ENCODE measurements around the gene MBOAT1.
"Not testable (repeated sequence)": the region's sequence is repeated elsewhere in the genome, so short reads cannot be mapped to it uniquely, and the experiment has no call there.

MBOAT1 gene

GRCh38 chr6:20160541-20161283 is 51.6 kb downstream of the MBOAT1 start:
- H3K9me3 ChIP-seq (ENCODE audit: control insufficient read depth, insufficient read depth, low read length): no peaks in the 10 kb centered on the region
- no peaks in the 10 kb centered on the region for H3K27me3 ChIP-seq (ENCODE audit: control insufficient read depth, insufficient read depth, low read length)
- H3K4me1 ChIP-seq (ENCODE audit: control insufficient read depth, insufficient read depth, low read length): peaks cover 9% of the 10 kb centered on the region
- H3K4me3 ChIP-seq (ENCODE audit: low read depth, low read length): no peak overlapping the region
- H3K9ac ChIP-seq (ENCODE audit: low read depth, low read length): no peak overlapping the region
- no peaks in the 10 kb centered on the region for H3K36me3 ChIP-seq (ENCODE audit: control insufficient read depth, insufficient read depth, low read length)

DNA sequence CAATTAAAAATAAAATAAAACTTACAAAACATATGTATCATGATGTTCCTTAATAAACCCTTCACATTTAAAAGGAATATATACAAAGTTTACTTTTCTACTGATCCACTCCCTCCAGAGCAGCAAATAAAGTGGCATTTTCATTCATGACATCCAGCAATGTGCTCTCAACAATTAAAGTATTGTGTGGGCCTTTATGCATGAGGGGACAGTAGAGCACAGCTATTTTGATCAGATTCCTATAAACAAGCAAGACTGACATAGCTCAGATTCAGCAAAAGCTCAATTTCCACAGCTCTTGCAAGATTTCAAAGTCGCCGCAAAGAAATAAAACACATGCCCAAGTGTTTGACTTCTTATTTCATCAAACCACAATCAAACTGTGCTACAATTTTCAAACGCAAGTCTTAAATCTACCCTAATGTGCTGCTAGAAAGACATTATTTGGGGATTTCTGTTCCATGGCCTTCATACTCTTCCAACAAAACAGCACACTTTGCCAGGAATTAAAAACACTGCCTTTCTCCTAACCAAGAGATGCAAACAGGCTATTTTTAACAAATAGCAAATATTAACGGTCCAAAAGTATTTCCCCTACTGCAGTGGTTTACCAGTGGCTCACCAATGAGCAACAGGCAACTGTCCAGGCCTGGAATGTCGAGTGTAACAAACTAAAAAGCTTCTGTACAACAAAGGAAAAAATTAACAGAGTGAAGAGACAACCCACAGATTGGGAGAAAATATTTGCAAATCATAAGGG is 52.3 kb downstream of the MBOAT1 start:
- H3K4me1 ChIP-seq (ENCODE audit: control insufficient read depth, insufficient read depth, low read length): peaks cover 9% of the 10 kb centered on the region
- H3K9ac ChIP-seq (ENCODE audit: low read depth, low read length): no peak overlapping the region
- no peaks in the 10 kb centered on the region for H3K9me3 ChIP-seq (ENCODE audit: control insufficient read depth, insufficient read depth, low read length)

DNA sequence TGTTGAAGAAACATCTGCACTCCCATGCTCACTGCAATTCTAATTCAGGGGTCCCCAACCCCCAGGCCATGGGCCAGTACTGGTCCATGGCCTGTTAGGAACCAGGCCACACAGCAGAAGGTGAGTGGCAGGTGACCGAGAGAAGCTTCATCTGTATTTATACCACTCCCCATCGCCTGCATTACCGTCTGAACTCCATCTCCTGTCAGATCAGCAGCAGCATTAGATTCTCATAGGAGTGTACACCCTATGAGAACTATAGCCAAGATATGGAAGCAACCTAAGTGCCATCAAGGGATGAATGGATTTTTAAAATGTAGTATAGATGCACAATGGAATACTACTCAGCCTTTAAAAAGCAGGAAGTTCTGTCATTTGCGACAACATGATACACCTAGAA is 53.2 kb downstream of the MBOAT1 start:
- Histone ChIP-seq H3K4me3 (ENCODE audit: low read depth, low read length) (no peak overlapping the region), H3K36me3 (ENCODE audit: control insufficient read depth, insufficient read depth, low read length) (no peaks in the 10 kb centered on the region), H3K9ac (ENCODE audit: low read depth, low read length) (no peak overlapping the region), H3K27me3 (ENCODE audit: control insufficient read depth, insufficient read depth, low read length) (no peaks in the 10 kb centered on the region), H3K9me3 (ENCODE audit: control insufficient read depth, insufficient read depth, low read length) (no peaks in the 10 kb centered on the region), H3K4me1 (ENCODE audit: control insufficient read depth, insufficient read depth, low read length) (peaks cover 9% of the 10 kb centered on the region)

More for the DNA sequence above, 52.3 kb downstream of the MBOAT1 start:
- Histone ChIP-seq H3K4me3 (ENCODE audit: low read depth, low read length) (no peak overlapping the region), H3K36me3 (ENCODE audit: control insufficient read depth, insufficient read depth, low read length) (no peaks in the 10 kb centered on the region), H3K27me3 (ENCODE audit: control insufficient read depth, insufficient read depth, low read length) (no peaks in the 10 kb centered on the region)

- Histone ChIP-seq H3K9me3 (ENCODE audit: control insufficient read depth, insufficient read depth, low read length) (no peaks in the 10 kb centered on the region), H3K27me3 (ENCODE audit: control insufficient read depth, insufficient read depth, low read length) (no peaks in the 10 kb centered on the region), H3K4me1 (ENCODE audit: control insufficient read depth, insufficient read depth, low read length) (peaks cover 9% of the 10 kb centered on the region), H3K36me3 (ENCODE audit: control insufficient read depth, insufficient read depth, low read length) (no peaks in the 10 kb centered on the region), H3K4me3 (ENCODE audit: low read depth, low read length) (no peak overlapping the region), H3K9ac (ENCODE audit: low read depth, low read length) (no peak overlapping the region)
Observed at GRCh38 chr6:20158676-20159075, 53.6 kb downstream of the MBOAT1 start.

GRCh38 chr6:20156824-20157223 is 55.4 kb downstream of the MBOAT1 start:
- Histone ChIP-seq H3K36me3 (ENCODE audit: control insufficient read depth, insufficient read depth, low read length) (no peaks in the 10 kb centered on the region), H3K9ac (ENCODE audit: low read depth, low read length) (no peak overlapping the region), H3K4me3 (ENCODE audit: low read depth, low read length) (no peak overlapping the region), H3K9me3 (ENCODE audit: control insufficient read depth, insufficient read depth, low read length) (no peaks in the 10 kb centered on the region), H3K27me3 (ENCODE audit: control insufficient read depth, insufficient read depth, low read length) (no peaks in the 10 kb centered on the region), H3K4me1 (ENCODE audit: control insufficient read depth, insufficient read depth, low read length) (peaks cover 9% of the 10 kb centered on the region)

DNA sequence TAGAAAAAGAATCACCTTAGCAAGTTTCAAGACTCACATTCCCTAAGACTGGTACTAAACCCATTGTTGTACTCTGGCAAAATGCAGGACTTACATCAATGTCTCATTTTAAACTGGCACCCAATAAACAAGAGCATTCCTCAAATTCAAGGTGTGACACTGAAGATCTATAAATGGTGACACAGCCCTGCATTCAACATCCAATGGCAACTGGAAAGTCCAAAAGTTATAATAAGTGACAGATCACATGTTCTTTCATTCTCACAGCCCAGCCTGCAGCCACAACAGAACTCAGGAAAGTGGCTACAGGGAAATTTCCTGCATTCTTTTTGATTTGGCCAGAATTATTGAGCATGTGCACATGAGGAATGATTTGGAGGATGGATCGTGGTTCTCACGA is 57.5 kb downstream of the MBOAT1 start:
- Histone ChIP-seq H3K36me3 (ENCODE audit: control insufficient read depth, insufficient read depth, low read length) (no peaks in the 10 kb centered on the region), H3K27me3 (ENCODE audit: control insufficient read depth, insufficient read depth, low read length) (no peaks in the 10 kb centered on the region), H3K9ac (ENCODE audit: low read depth, low read length) (no peak overlapping the region), H3K4me3 (ENCODE audit: low read depth, low read length) (no peak overlapping the region), H3K4me1 (ENCODE audit: control insufficient read depth, insufficient read depth, low read length) (no peaks in the 10 kb centered on the region), H3K9me3 (ENCODE audit: control insufficient read depth, insufficient read depth, low read length) (no peaks in the 10 kb centered on the region)

GRCh38 chr6:20153194-20153593 is 59.1 kb downstream of the MBOAT1 start:
- Histone ChIP-seq H3K36me3 (ENCODE audit: control insufficient read depth, insufficient read depth, low read length) (no peaks in the 10 kb centered on the region), H3K27me3 (ENCODE audit: control insufficient read depth, insufficient read depth, low read length) (no peaks in the 10 kb centered on the region), H3K4me3 (ENCODE audit: low read depth, low read length) (no peak overlapping the region), H3K9me3 (ENCODE audit: control insufficient read depth, insufficient read depth, low read length) (no peaks in the 10 kb centered on the region), H3K9ac (ENCODE audit: low read depth, low read length) (no peak overlapping the region), H3K4me1 (ENCODE audit: control insufficient read depth, insufficient read depth, low read length) (no peaks in the 10 kb centered on the region)

DNA sequence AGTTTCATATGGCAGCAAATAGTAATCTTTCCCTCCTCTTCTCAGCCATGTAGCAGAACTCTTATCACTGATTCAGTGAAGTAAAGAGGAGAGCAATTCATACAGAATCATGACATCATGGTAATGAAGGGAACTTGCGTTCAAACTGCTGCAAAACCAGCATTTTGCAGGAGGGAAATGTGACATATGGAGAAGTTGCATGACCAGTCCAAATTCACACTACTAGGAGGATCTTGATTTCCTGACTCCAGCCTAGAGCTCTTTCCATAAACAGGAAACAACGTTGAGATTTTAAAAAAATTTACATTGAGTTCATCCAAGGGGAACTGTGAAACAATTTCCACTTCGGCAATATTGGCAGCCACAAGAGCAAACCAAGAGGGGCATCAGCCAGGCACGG is 63.8 kb downstream of the MBOAT1 start:
- Histone ChIP-seq H3K9me3 (ENCODE audit: control insufficient read depth, insufficient read depth, low read length) (no peaks in the 10 kb centered on the region), H3K36me3 (ENCODE audit: control insufficient read depth, insufficient read depth, low read length) (no peaks in the 10 kb centered on the region), H3K9ac (ENCODE audit: low read depth, low read length) (no peak overlapping the region), H3K27me3 (ENCODE audit: control insufficient read depth, insufficient read depth, low read length) (no peaks in the 10 kb centered on the region), H3K4me1 (ENCODE audit: control insufficient read depth, insufficient read depth, low read length) (no peaks in the 10 kb centered on the region), H3K4me3 (ENCODE audit: low read depth, low read length) (no peak overlapping the region)

- no peak overlapping the region for H3K4me3 ChIP-seq (ENCODE audit: low read depth, low read length)
- H3K27me3 ChIP-seq (ENCODE audit: control insufficient read depth, insufficient read depth, low read length): no peaks in the 10 kb centered on the region
- no peaks in the 10 kb centered on the region for H3K36me3 ChIP-seq (ENCODE audit: control insufficient read depth, insufficient read depth, low read length)
- H3K4me1 ChIP-seq (ENCODE audit: control insufficient read depth, insufficient read depth, low read length): no peaks in the 10 kb centered on the region
- no peaks in the 10 kb centered on the region for H3K9me3 ChIP-seq (ENCODE audit: control insufficient read depth, insufficient read depth, low read length)
- H3K9ac ChIP-seq (ENCODE audit: low read depth, low read length): no peak overlapping the region
Observed at GRCh38 chr6:20147469-20147868, 64.8 kb downstream of the MBOAT1 start.

- not testable (repeated sequence) for H3K27me3 ChIP-seq (ENCODE audit: control insufficient read depth, insufficient read depth, low read length); H3K9me3 ChIP-seq (ENCODE audit: control insufficient read depth, insufficient read depth, low read length); H3K4me1 ChIP-seq (ENCODE audit: control insufficient read depth, insufficient read depth, low read length); H3K9ac ChIP-seq (ENCODE audit: low read depth, low read length); H3K36me3 ChIP-seq (ENCODE audit: control insufficient read depth, insufficient read depth, low read length); H3K4me3 ChIP-seq (ENCODE audit: low read depth, low read length)
Observed at GRCh38 chr6:20146831-20147230, 65.4 kb downstream of the MBOAT1 start.

DNA sequence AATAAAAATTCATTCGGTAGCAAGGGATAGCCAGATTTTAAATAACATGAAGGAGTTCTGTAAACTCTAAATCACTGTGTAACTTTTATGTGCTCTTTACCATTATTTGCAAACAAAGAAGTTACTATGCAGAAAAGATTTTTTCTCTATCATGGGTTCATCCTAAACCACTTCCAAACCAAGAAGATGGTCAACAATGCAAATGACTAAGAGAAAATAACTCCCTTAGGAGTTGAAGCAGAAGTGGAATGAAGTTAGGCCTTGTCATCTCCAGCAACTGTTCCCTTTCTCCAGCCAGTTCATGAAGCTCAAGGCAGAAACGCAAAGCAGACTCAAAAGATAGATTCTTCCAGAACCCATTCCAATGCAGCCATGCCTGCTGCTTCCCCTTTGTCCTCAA is 66.0 kb downstream of the MBOAT1 start:
- no peak overlapping the region for H3K4me3 ChIP-seq (ENCODE audit: low read depth, low read length)
- H3K9me3 ChIP-seq (ENCODE audit: control insufficient read depth, insufficient read depth, low read length): no peaks in the 10 kb centered on the region
- no peaks in the 10 kb centered on the region for H3K4me1 ChIP-seq (ENCODE audit: control insufficient read depth, insufficient read depth, low read length)
- no peaks in the 10 kb centered on the region for H3K36me3 ChIP-seq (ENCODE audit: control insufficient read depth, insufficient read depth, low read length)
- no peak overlapping the region for H3K9ac ChIP-seq (ENCODE audit: low read depth, low read length)
- no peaks in the 10 kb centered on the region for H3K27me3 ChIP-seq (ENCODE audit: control insufficient read depth, insufficient read depth, low read length)

DNA sequence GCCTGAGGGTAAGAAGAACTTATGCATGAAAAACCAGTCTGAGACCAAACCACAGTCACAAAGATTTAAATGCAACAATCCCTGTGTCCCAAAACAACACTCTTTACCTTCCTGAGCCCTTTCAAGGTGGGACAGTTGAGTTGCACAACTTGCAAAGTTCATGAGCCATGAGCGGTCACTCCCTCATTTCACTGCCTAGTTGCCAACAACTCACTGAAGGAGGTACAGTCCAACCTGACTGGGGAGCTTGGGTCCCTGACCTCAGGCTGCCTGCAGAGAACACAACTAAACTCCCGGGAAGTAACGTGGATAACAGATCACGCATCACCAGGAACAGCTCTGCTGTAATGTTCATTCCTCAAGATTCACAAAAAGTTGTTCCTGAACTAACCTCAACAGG is 69.4 kb downstream of the MBOAT1 start:
- Histone ChIP-seq H3K4me3 (ENCODE audit: low read depth, low read length) (no peak overlapping the region), H3K36me3 (ENCODE audit: control insufficient read depth, insufficient read depth, low read length) (no peaks in the 10 kb centered on the region), H3K4me1 (ENCODE audit: control insufficient read depth, insufficient read depth, low read length) (no peaks in the 10 kb centered on the region), H3K9me3 (ENCODE audit: control insufficient read depth, insufficient read depth, low read length) (no peaks in the 10 kb centered on the region), H3K9ac (ENCODE audit: low read depth, low read length) (no peak overlapping the region), H3K27me3 (ENCODE audit: control insufficient read depth, insufficient read depth, low read length) (no peaks in the 10 kb centered on the region)

Data from iPS-15b (cell line).